WERI-Rb-1 (cell line): ENCODE measurements around the gene RNF180.
"Not testable (repeated sequence)": the region's sequence is repeated elsewhere in the genome, so short reads cannot be mapped to it uniquely, and the experiment has no call there.

Source experiments
- DNase-seq: peaks from one replicate; pipeline ENCODE4 v3.0.0-alpha.2; 2020
- H3K27ac ChIP-seq: fragments of 250-450 bp; sonication (Bioruptor Pico); 2 replicates; pipeline ENCODE4 v1.5.1; 2020; ENCODE audit warnings: mild to moderate bottlenecking, moderate library complexity
- H3K27me3 ChIP-seq: fragments of 250-450 bp; sonication (Bioruptor Pico); 2 replicates; pipeline ENCODE4 v1.5.1; 2021; ENCODE audit warnings: mild to moderate bottlenecking, low read depth, moderate library complexity; ENCODE audit not compliant: insufficient read depth, severe bottlenecking
- H3K36me3 ChIP-seq: fragments of 250-450 bp; sonication (Bioruptor Pico); 2 replicates; pipeline ENCODE4 v1.5.1; 2020; ENCODE audit warnings: mild to moderate bottlenecking, moderate library complexity
- H3K4me3 ChIP-seq: 2 replicates; pipeline ENCODE4 v1.5.1; 2011; ENCODE audit warnings: low read depth, mild to moderate bottlenecking, control low read depth, low read length
- H3K9me3 ChIP-seq: fragments of 250-450 bp; sonication (Bioruptor Pico); 2 replicates; pipeline ENCODE4 v1.5.1; 2021; ENCODE audit warnings: mild to moderate bottlenecking, moderate library complexity; ENCODE audit not compliant: severe bottlenecking
- TF ChIP-seq, protein P1 (sequence below): IDR thresholded peaks from 2 replicates; pipeline ENCODE4 v1.5.1; 2011; ENCODE audit warnings: low read depth, mild to moderate bottlenecking, control low read depth, inconsistent platforms, low read length

RNF180 gene

DNA sequence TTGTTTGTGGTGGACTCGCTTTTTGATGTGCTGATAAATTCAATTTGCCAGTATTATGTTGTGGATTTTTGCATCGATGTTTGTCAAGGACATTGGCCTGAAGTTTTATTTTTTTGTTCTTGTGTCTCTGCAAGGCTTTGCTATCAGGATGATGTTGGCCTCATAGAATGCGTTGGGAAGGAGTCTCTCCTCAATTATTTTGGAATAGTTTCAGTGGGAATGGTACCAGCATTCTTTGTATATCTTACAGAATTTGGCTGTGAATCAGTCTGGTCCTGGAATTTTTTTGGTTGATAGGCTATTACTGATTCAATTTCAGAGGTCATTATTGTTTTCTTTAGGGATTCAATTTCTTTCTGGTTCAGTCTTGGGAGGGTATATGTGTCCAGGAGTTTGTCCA lies 198.8 kb downstream of the RNF180 start:
- DNase-seq: no peak
- H3K27me3 ChIP-seq: no peaks in the 10 kb centered on the region
- no peak overlapping the region for H3K27ac ChIP-seq
- no peaks in the 10 kb centered on the region for H3K36me3 ChIP-seq
- TF ChIP-seq, protein P1, sequence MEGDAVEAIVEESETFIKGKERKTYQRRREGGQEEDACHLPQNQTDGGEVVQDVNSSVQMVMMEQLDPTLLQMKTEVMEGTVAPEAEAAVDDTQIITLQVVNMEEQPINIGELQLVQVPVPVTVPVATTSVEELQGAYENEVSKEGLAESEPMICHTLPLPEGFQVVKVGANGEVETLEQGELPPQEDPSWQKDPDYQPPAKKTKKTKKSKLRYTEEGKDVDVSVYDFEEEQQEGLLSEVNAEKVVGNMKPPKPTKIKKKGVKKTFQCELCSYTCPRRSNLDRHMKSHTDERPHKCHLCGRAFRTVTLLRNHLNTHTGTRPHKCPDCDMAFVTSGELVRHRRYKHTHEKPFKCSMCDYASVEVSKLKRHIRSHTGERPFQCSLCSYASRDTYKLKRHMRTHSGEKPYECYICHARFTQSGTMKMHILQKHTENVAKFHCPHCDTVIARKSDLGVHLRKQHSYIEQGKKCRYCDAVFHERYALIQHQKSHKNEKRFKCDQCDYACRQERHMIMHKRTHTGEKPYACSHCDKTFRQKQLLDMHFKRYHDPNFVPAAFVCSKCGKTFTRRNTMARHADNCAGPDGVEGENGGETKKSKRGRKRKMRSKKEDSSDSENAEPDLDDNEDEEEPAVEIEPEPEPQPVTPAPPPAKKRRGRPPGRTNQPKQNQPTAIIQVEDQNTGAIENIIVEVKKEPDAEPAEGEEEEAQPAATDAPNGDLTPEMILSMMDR: no peak
- no peaks in the 10 kb centered on the region for H3K9me3 ChIP-seq
- no peak overlapping the region for H3K4me3 ChIP-seq

DNA sequence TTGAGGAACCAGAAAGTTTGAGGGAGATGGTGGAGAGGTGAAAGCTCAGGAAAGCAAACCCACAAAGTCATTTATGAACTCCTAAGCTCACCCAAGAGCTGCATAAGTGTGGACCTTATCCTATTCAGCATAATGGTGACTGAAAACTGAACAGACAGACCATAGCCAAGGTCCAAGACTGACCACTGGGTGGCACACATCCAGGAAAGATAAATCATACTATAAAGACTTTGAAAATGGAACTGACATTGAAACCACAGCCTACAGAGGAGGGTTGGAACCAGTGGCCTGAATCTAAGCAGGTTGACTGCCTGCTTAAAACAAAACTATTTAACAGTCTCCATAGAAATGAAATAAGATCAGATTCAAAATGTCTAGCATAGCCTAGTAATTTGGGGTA lies 219.1 kb downstream of the RNF180 start:
- Histone ChIP-seq H3K9me3 (no peaks in the 10 kb centered on the region), H3K27ac (no peak overlapping the region), H3K4me3 (no peak overlapping the region), H3K36me3 (no peaks in the 10 kb centered on the region), H3K27me3 (no peaks in the 10 kb centered on the region)
- peak; percentile 40 for DNase-seq
- TF ChIP-seq, protein P1: peak; percentile 49

DNA sequence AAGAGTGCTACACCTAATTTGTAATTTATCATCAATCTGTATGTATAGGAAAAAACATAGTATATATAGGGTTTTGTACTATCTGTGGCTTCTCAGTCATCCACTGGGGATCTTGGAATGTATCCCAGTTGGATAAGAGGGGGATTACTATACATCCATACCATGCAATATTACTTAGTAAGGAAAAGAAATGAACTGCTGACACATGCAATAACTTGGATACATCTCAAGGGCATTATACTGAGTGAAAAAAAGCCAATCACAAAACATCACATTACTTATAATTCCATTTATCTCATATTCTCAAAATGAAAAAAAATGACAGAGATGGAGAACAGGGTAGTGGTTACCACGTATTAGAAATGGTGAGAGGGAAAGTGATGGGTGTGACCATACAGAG lies 231.9 kb downstream of the RNF180 start:
- no peak overlapping the region for H3K4me3 ChIP-seq
- H3K27me3 ChIP-seq: no peaks in the 10 kb centered on the region
- H3K36me3 ChIP-seq: no peaks in the 10 kb centered on the region
- no peak overlapping the region for H3K27ac ChIP-seq
- TF ChIP-seq, protein P1: no peak
- H3K9me3 ChIP-seq: peaks cover 2% of the 10 kb centered on the region
- DNase-seq: no peak

DNA sequence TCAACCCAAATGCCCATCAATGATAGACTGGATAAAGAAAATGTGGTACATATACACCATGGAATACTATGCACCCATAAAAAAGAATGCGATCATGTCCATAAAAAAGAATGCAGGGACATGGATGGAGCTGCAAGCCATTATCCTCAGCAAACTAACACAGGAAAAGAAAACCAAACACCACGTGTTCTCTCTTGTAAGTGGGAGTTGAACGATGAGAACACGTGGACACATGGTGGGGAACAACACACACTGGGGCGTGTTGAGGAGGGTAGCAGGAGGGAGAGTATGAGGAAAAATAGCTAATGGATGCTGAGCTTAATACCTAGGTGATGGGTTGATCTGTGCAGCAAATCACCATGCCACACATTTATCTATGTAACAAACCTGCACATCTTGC lies 233.1 kb downstream of the RNF180 start:
- not testable (repeated sequence) for DNase-seq

DNA sequence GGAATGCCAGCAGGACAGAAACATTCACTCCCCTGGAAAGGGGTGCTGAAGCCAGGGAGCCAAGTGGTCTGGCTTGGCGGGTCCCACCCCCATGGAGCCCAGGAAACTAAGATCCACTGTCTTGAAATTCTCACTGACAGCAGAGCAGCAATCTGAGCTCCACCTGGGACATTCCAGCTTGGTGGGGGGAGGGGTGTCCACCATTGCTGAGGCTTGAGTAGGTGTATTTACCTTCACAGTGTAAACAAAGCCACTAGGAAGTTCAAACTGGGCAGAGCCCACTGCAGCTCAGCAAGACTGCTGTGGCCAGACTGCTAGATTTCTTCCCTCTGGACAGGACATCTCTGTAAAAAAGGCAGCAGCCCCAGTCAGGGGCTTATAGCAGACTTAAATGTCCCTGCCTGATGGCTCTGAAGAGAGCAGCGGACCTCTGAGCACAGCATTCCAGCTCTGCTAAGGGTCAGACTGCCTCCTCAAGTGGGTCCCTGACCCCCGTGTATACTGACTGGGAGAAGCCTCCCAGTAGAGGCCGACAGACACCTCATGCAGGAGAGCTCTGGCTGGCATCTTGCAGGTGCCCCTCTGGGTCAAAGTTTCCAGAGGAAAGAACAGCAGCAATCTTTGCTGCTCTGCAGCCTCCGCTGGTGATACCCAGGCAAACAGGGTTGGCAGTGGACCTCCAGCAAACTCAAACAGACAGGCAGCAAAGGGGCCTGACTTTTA lies 241.6 kb downstream of the RNF180 start:
- DNase-seq, H3K4me3 ChIP-seq, H3K27ac ChIP-seq: not testable (repeated sequence)

More for the DNA sequence above, 233.1 kb downstream of the RNF180 start:
- H3K4me3 ChIP-seq, H3K27ac ChIP-seq, H3K9me3 ChIP-seq, H3K36me3 ChIP-seq, H3K27me3 ChIP-seq: not testable (repeated sequence)

DNA sequence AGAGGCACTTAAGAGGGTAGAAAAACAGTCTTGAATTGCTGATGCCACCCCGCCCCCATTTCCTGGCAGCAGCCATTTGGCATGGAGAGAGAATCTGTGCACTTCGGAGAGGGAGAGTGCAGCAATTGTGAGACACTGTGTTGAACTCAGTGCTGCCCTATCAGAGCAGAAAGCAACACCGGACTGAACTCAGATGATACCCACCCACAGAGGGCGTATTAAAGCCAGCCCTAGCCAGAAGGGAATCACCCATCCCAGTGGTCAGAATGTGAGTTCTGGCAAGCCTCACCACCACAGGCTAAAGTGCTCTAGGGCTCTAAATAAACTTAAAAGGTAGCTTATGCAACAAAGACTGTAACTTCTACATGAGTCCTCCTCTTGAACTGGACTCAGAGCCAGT lies 251.7 kb downstream of the RNF180 start:
- DNase-seq: no peak
- no peaks in the 10 kb centered on the region for H3K36me3 ChIP-seq
- H3K9me3 ChIP-seq: no peaks in the 10 kb centered on the region
- H3K27ac ChIP-seq: no peak overlapping the region
- no peak overlapping the region for H3K4me3 ChIP-seq
- H3K27me3 ChIP-seq: no peaks in the 10 kb centered on the region
- TF ChIP-seq, protein P1: no peak

More for the DNA sequence above, 241.6 kb downstream of the RNF180 start:
- H3K36me3 ChIP-seq, H3K9me3 ChIP-seq, H3K27me3 ChIP-seq: not testable (repeated sequence)

DNA sequence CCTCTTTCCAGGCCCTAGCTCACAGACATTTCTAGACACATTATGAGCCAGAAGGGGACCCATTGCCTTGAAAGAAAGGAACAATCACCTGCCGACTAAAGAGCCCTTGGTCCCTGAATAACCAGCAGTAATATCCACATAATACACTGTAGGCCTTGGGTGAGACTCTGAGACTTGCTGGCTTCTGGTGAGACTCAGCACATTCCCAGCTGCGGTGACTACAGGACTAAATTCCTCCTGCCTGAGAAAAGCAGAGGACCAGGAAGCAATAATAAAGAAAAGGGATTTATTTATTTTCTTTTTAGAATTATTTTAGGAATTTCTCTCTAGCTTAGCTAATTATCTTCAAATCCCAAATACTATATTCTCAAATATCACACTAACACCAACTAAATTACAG lies 252.4 kb downstream of the RNF180 start:
- no peaks in the 10 kb centered on the region for H3K27me3 ChIP-seq
- TF ChIP-seq, protein P1: no peak
- DNase-seq: no peak
- H3K9me3 ChIP-seq: no peaks in the 10 kb centered on the region
- no peaks in the 10 kb centered on the region for H3K36me3 ChIP-seq
- H3K27ac ChIP-seq: no peak overlapping the region
- no peak overlapping the region for H3K4me3 ChIP-seq
